ENCODE data around the gene CPNE1. TPM values are rescaled to one million over a fixed set of nuclear protein-coding genes. Genes with fewer than 3 reads are reported as not detected.

Gene CPNE1
- total RNA-seq, 3 donors from 2014 or later (not counting 1 experiment from before 2014, with no cell fraction given) = 298 to 342 (median 334) TPM

DNA sequence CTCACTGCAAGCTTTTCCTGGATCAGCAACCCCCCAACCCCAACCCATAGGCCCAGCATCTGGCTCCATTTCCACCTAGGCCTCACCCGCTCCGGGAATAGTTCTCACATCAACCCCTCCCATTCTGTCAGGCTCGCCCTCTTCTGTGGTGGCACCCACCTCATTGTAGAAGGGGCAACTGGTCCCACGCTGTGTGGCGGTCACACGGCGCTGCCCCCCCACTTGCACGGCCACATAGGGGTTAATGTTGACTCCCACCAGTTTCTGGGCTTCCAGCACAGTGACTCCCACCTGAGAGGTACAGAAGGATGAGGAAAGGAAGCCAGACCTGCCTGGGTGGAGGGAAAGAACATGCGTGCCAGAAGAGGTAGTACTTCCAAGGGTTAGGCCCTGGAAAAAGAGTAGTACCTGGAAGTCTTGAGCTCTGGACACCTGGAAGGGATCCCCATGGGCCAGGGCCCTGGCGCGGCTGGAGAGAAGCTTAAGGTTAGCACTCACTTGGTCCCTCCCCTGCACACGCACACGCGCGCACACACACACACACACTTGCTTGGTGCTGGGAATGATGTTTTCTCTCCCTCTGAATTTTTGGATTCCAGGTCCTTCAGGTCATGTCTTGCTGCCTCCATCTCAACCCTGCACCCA, 61.7 kb downstream of the CPNE1 start:
- peaks cover 0 to 12% of the 10 kb centered on the region in 2 donors for H3K4me1 Mint-ChIP-seq
- peaks cover 19% of the 10 kb centered on the region for H3K4me1 ChIP-seq (ENCODE audit: control insufficient read depth, insufficient read depth, low read length)
- H3K36me3 ChIP-seq (ENCODE audit: control insufficient read depth, insufficient read depth, low read length) = no peaks in the 10 kb centered on the region
- no peak for ATAC-seq
- H3K4me3 ChIP-seq (ENCODE audit: low read length) = no peak overlapping the region
- no peaks in the 10 kb centered on the region for H3K9me3 ChIP-seq (ENCODE audit: control insufficient read depth, insufficient read depth, low read length)
- H3K27ac Mint-ChIP-seq = peak overlapping the region in 1 of 2 donors; percentile 31
- no peak for DNase-seq
- intact Hi-C loops (cut with micrococcal nuclease) = loop anchor here (5.0 kb wide), 2 partner anchors 139 to 279 kb away; partner anchors contain the start of gene RBM39
- WGBS (ENCODE audit: insufficient coverage) = 94% methylated on average over 15 of the region's 15 CpGs
- no peaks in the 10 kb centered on the region for H3K36me3 Mint-ChIP-seq
- no peaks in the 10 kb centered on the region for H3K9me3 Mint-ChIP-seq
- peaks cover 20% of the 10 kb centered on the region for H3K27me3 ChIP-seq (ENCODE audit: control insufficient read depth, insufficient read depth, low read length)
- peaks cover 7 to 26% of the 10 kb centered on the region in 2 donors for H3K27me3 Mint-ChIP-seq (ENCODE audit: low read depth in 2 of 2)
- peak overlapping the region; percentile 76 for H3K4me3 Mint-ChIP-seq
- H3K27ac ChIP-seq (ENCODE audit: low read length) = no peak overlapping the region
- TF ChIP-seq, protein P1, sequence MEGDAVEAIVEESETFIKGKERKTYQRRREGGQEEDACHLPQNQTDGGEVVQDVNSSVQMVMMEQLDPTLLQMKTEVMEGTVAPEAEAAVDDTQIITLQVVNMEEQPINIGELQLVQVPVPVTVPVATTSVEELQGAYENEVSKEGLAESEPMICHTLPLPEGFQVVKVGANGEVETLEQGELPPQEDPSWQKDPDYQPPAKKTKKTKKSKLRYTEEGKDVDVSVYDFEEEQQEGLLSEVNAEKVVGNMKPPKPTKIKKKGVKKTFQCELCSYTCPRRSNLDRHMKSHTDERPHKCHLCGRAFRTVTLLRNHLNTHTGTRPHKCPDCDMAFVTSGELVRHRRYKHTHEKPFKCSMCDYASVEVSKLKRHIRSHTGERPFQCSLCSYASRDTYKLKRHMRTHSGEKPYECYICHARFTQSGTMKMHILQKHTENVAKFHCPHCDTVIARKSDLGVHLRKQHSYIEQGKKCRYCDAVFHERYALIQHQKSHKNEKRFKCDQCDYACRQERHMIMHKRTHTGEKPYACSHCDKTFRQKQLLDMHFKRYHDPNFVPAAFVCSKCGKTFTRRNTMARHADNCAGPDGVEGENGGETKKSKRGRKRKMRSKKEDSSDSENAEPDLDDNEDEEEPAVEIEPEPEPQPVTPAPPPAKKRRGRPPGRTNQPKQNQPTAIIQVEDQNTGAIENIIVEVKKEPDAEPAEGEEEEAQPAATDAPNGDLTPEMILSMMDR (IDR thresholded peaks at IDR 0.05) = no peak

DNA sequence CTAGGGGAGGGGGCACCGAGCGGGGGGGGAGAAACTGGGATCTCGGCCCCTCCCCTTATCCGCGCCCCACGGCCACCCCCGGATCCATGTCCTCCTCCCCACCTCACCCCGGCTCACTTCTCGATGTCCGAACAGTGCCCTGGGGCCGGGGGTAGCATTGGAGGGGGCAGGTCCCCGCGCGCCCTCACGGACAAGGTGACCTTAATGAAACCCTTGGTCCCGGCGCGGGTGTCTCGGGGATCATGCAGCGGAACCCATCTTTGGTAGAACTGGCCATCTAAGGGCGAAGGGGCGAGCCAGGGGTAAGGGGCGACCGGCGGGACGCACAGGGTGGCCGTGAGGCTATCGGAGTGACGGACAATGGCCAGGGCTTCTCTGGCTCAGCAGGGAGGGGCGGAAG, 62.7 kb downstream of the CPNE1 start:
- H3K4me1 ChIP-seq (ENCODE audit: control insufficient read depth, insufficient read depth, low read length) = peaks cover 19% of the 10 kb centered on the region
- intact Hi-C loops (cut with micrococcal nuclease) = loop anchor here (1.0 to 5.0 kb wide), 4 partner anchors 17 to 280 kb away; partner anchors contain the start of genes NFS1, RBM39 and ROMO1
- no peaks in the 10 kb centered on the region for H3K9me3 Mint-ChIP-seq
- no peak overlapping the region for H3K4me3 ChIP-seq (ENCODE audit: low read length)
- WGBS (ENCODE audit: insufficient coverage) = 38% methylated on average over 30 of the region's 30 CpGs
- H3K9me3 ChIP-seq (ENCODE audit: control insufficient read depth, insufficient read depth, low read length) = no peaks in the 10 kb centered on the region
- H3K27ac ChIP-seq (ENCODE audit: low read length) = no peak overlapping the region
- H3K4me3 Mint-ChIP-seq = peak overlapping the region; percentile 28
- peaks cover 20% of the 10 kb centered on the region for H3K27me3 ChIP-seq (ENCODE audit: control insufficient read depth, insufficient read depth, low read length)
- H3K36me3 ChIP-seq (ENCODE audit: control insufficient read depth, insufficient read depth, low read length) = no peaks in the 10 kb centered on the region
- TF ChIP-seq, protein P1 (IDR thresholded peaks at IDR 0.05) = no peak
- peaks cover 17 to 36% of the 10 kb centered on the region in 2 donors for H3K27me3 Mint-ChIP-seq (ENCODE audit: low read depth in 2 of 2)
- DNase-seq = no peak
- H3K36me3 Mint-ChIP-seq = no peaks in the 10 kb centered on the region
- H3K4me1 Mint-ChIP-seq = peaks cover 0 to 12% of the 10 kb centered on the region in 2 donors
- ATAC-seq = no peak
- peak overlapping the region in 1 of 2 donors; percentile 75 for H3K27ac Mint-ChIP-seq

DNA sequence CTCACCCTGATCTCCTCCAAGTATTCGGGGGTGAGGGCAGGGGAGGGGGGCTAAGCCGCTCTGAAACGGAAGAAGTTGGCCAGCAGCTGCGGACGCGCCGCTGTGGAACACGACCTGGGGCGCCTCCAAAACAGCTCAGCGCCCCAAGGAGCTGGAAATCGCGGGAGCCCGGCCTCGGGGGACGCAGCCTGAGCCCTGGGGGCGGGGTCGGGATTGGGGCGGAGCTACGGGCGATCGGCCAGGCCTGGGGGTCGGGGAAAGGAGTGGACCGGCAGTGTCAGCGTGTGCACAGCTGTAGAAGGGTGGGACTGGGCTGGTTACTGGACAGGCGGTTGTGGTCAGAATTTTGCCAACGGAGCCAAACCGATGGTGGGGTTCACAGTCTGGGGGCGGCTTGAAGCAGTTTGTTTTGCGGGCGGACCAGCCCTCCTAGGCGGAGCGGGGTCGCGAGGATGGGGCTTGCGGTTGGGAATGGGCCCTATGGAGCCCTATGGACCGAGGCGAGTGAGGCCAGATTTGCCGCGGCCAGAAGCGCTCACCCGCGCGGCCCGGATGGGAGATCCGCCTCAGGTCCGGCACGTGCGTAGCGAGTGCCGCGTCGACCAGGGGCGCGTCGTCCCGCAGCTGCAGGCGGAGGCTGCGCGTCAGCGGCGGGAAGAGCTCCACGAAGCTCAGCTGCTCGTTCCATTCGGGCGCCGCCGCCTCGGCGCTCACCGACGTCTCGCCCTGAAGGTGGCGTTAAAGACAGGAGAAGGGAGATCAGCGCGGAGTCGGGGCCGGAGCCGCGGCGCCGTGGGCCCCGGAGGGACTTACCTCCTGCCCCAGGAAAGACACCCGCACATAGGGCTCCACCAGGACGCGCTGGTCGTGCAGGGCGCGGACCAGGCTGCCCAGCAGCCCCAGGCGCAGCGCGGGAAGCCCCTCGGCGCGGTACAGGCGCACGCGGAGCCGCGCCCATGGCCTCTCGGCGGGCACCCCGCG, 63.4 kb downstream of the CPNE1 start:
- Histone ChIP-seq H3K27ac (ENCODE audit: low read length) (no peak overlapping the region), H3K36me3 (ENCODE audit: control insufficient read depth, insufficient read depth, low read length) (no peaks in the 10 kb centered on the region), H3K9me3 (ENCODE audit: control insufficient read depth, insufficient read depth, low read length) (no peaks in the 10 kb centered on the region), H3K4me3 (ENCODE audit: low read length) (peak overlapping the region; percentile 48), H3K4me1 (ENCODE audit: control insufficient read depth, insufficient read depth, low read length) (peaks cover 19% of the 10 kb centered on the region), H3K27me3 (ENCODE audit: control insufficient read depth, insufficient read depth, low read length) (peaks cover 20% of the 10 kb centered on the region)
- Mint-ChIP-seq H3K4me1 (peaks cover 0 to 12% of the 10 kb centered on the region in 2 donors), H3K36me3 (no peaks in the 10 kb centered on the region), H3K4me3 (peak overlapping the region; percentile 76), H3K27ac (peak overlapping the region in 1 of 2 donors; percentile 75), H3K27me3 (ENCODE audit: low read depth in 2 of 2) (peaks cover 24 to 37% of the 10 kb centered on the region in 2 donors), H3K9me3 (no peaks in the 10 kb centered on the region)
- 1% methylated on average over 103 of the region's 103 CpGs for WGBS (ENCODE audit: insufficient coverage)
- TF ChIP-seq, protein P1 (IDR thresholded peaks at IDR 0.05) = peak; percentile 45
- ATAC-seq = peak; percentile 83 to 88 (median 86)
- DNase-seq = peak; percentile 61 to 91
- intact Hi-C loops (cut with micrococcal nuclease) = loop anchor here (1.0 to 5.0 kb wide), 4 partner anchors 18 to 281 kb away; partner anchors contain the start of genes NFS1, RBM39 and ROMO1

Measured in natural killer cell (primary cell).